ENCODE results near the gene TECPR2. TPM values are rescaled to one million over a fixed set of nuclear protein-coding genes. Genes with fewer than 3 reads are reported as not detected.

The TECPR2 gene
- total and polyA plus RNA-seq, 4 donors = 5.6 to 30.3 (median 19.5) TPM

DNA sequence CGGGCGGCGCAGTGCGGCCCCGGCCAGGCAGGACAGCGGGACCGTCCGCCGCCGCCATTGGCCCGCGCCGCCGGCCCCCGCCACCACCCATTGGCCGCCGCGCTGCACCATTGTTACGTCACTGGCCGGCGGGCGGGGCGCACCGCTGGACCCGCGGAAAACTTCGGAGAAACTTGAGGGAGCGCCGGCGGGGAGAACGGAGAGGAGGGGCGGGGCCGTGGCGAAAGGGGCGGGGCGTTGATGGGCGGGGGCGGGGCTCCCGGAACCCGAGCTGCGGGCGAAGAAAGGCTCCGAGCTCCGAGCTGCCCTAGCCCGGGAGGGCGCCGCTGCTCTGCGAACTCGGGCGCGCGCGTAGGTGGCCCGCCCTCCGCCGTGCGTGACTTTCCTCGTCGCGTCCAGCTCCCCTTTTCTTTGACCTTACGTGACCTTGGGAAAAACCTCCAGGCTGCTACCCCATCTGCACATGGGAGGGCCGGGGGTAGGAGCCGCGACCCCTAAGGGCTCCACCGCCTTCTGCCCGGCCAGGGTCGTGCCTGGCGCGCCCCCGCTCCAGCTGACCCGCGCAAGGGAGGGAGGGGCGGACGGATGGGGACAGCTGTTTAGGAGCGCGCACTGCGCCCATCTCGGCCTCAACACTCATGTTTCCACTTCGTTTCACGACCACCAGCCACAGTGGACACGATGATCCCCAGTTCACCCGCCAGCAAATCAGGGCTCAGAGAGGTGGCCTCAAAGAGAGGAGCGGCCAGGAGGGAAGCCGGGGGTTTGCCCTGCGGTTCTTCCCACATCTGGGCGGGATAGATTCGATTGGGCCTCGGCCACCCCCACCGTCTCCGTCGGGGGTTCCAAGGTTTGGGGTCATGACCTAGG is 147.2 kb downstream of the TECPR2 start, which contains the start of gene ANKRD9:
Gene ANKRD9 (minus strand): TSS at position 31 of the 870 bp plus-strand sequence. CDS start 1,887 bp downstream, outside the sequence.
- 1 to 3% methylated on average over 63 to 91 of the region's 91 CpGs for WGBS, 2 donors
- DNase-seq (peak; percentile 94 to 96 (median 96)), ATAC-seq (ENCODE audit: insufficient read depth, low FRiP score) (peak; percentile 89)
- Histone ChIP-seq H3K36me3 (ENCODE audit: control insufficient read depth in 4 of 4, insufficient read depth in 4 of 4, low read length in 4 of 4) (peaks cover 0 to 16% (median 4%) of the 10 kb centered on the region in 4 donors), H3K27me3 (ENCODE audit: control insufficient read depth in 3 of 3, insufficient read depth in 3 of 3, low read length in 2 of 3) (no peaks in the 10 kb centered on the region), H3K9ac (ENCODE audit: insufficient read depth in 1 of 2, low read length in 2 of 2) (peak within 1 kb of the TSS in 1 of 2 donors; percentile 53), H3K9me3 (ENCODE audit: control insufficient read depth in 4 of 4, insufficient read depth in 3 of 4, low read length in 3 of 4) (no peaks in the 10 kb centered on the region), H3K4me1 (ENCODE audit: control insufficient read depth in 5 of 5, insufficient read depth in 5 of 5, low read length in 5 of 5) (peaks cover 0 to 13% (median 1%) of the 10 kb centered on the region in 5 donors), H3K4me3 (peak within 1 kb of the TSS; percentile 54), H3K27ac (ENCODE audit: low read depth in 1 of 2, low read length in 1 of 2) (peak within 1 kb of the TSS; percentile 87 to 89)
- TF ChIP-seq, protein P1, sequence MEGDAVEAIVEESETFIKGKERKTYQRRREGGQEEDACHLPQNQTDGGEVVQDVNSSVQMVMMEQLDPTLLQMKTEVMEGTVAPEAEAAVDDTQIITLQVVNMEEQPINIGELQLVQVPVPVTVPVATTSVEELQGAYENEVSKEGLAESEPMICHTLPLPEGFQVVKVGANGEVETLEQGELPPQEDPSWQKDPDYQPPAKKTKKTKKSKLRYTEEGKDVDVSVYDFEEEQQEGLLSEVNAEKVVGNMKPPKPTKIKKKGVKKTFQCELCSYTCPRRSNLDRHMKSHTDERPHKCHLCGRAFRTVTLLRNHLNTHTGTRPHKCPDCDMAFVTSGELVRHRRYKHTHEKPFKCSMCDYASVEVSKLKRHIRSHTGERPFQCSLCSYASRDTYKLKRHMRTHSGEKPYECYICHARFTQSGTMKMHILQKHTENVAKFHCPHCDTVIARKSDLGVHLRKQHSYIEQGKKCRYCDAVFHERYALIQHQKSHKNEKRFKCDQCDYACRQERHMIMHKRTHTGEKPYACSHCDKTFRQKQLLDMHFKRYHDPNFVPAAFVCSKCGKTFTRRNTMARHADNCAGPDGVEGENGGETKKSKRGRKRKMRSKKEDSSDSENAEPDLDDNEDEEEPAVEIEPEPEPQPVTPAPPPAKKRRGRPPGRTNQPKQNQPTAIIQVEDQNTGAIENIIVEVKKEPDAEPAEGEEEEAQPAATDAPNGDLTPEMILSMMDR (IDR thresholded peaks at IDR 0.05; ENCODE audit: control extremely low read depth, extremely low read depth) = no peak

DNA sequence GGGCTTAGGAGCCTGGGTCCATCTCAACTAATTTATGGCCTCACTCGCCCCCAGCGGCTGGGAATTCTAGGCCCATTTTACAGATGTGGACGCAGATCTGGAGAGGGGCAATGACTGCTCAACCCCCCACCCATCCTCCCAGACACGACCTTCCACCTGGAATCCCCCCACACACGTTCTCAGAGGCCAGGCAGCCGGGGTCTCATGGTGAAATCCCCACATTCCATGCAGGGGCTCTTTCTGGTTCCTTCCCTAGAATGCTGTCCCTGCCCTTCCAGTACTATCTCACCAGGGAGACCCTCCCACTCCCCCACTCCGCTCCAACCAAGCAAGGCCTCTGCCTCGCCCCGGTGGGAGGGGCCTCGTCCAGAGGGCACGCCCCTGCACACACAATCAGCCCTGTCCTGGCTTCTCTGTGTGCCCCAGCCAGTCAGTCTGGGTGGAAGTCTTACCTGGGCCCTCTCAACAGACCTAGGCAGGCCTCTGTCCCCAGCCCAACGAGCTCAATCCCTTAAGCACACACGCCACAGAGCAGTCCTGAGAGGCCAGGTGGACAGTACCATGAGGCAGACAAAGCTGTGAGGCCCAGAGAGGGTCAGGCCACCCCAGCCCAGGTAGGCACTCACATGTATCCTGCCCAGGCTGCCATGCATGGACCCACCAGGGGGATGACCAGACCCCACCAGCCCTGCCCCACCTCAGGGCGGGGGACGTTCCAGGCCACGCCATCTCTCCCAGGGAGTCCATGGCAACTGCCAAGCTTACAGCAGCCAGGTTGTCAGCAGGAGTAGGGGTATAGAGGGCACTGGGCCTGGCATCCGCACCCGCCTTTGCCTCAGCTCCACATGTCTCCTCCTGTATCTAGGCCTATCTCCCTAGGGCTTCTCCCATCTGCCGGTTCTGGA is 148.1 kb downstream of the TECPR2 start:
- Histone ChIP-seq H3K9me3 (ENCODE audit: control insufficient read depth in 4 of 4, insufficient read depth in 3 of 4, low read length in 3 of 4) (no peaks in the 10 kb centered on the region), H3K9ac (ENCODE audit: insufficient read depth in 1 of 2, low read length in 2 of 2) (no peak overlapping the region), H3K27me3 (ENCODE audit: control insufficient read depth in 3 of 3, insufficient read depth in 3 of 3, low read length in 2 of 3) (no peaks in the 10 kb centered on the region), H3K4me1 (ENCODE audit: control insufficient read depth in 5 of 5, insufficient read depth in 5 of 5, low read length in 5 of 5) (peaks cover 0 to 13% (median 0%) of the 10 kb centered on the region in 5 donors), H3K4me3 (no peak overlapping the region), H3K27ac (ENCODE audit: low read depth in 1 of 2, low read length in 1 of 2) (peak overlapping the region in 1 of 2 donors; percentile 83), H3K36me3 (ENCODE audit: control insufficient read depth in 4 of 4, insufficient read depth in 4 of 4, low read length in 4 of 4) (peaks cover 0 to 13% (median 4%) of the 10 kb centered on the region in 4 donors)
- TF ChIP-seq, protein P1 (IDR thresholded peaks at IDR 0.05; ENCODE audit: control extremely low read depth, extremely low read depth) = no peak
- DNase-seq (peak; percentile 58 to 65 (median 65)), ATAC-seq (ENCODE audit: insufficient read depth, low FRiP score) (no peak)
- whole genome bisulfite sequencing, 2 donors = 57 to 68% methylated on average over 19 of the region's 19 CpGs

DNA sequence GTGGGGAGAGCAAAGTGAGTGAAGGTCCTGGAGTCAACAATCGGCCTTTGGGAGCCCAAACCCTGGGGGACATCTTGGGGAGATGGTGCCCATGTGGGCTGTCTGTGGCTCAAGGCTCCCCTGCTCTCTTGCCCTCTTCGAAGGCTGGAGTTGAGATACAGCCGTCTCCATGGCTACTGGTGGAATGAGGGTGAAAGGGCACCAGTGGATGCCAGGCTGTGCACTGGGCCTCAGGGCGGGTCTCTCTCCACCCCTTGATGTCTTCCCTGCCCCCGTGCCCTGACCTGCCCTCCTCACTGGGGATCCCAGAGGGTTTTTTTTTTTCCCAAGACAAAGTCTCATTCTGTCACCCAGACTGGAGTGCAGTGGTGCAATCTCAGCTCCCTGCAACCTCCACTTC is 148.8 kb downstream of the TECPR2 start:
- ATAC-seq (ENCODE audit: insufficient read depth, low FRiP score) (no peak), DNase-seq (no peak)
- no peak overlapping the region for H3K27ac ChIP-seq (ENCODE audit: low read depth in 1 of 2, low read length in 1 of 2)
- no peaks in the 10 kb centered on the region for H3K9me3 ChIP-seq (ENCODE audit: control insufficient read depth in 4 of 4, insufficient read depth in 3 of 4, low read length in 3 of 4)
- no peak overlapping the region for H3K9ac ChIP-seq (ENCODE audit: insufficient read depth in 1 of 2, low read length in 2 of 2)
- peaks cover 0 to 15% (median 0%) of the 10 kb centered on the region in 5 donors for H3K4me1 ChIP-seq (ENCODE audit: control insufficient read depth in 5 of 5, insufficient read depth in 5 of 5, low read length in 5 of 5)
- no peaks in the 10 kb centered on the region for H3K27me3 ChIP-seq (ENCODE audit: control insufficient read depth in 3 of 3, insufficient read depth in 3 of 3, low read length in 2 of 3)
- peaks cover 0 to 6% (median under 1%) of the 10 kb centered on the region in 4 donors for H3K36me3 ChIP-seq (ENCODE audit: control insufficient read depth in 4 of 4, insufficient read depth in 4 of 4, low read length in 4 of 4)
- TF ChIP-seq, protein P1 (IDR thresholded peaks at IDR 0.05; ENCODE audit: control extremely low read depth, extremely low read depth) = no peak
- WGBS, 2 donors = 91 to 97% methylated on average over 5 of the region's 5 CpGs
- no peak overlapping the region for H3K4me3 ChIP-seq

All from lung (tissue), 12 donors.